ENCODE data around the gene SFT2D1.
"Not testable (repeated sequence)": the region's sequence is repeated elsewhere in the genome, so short reads cannot be mapped to it uniquely, and the experiment has no call there.

Gene SFT2D1

DNA sequence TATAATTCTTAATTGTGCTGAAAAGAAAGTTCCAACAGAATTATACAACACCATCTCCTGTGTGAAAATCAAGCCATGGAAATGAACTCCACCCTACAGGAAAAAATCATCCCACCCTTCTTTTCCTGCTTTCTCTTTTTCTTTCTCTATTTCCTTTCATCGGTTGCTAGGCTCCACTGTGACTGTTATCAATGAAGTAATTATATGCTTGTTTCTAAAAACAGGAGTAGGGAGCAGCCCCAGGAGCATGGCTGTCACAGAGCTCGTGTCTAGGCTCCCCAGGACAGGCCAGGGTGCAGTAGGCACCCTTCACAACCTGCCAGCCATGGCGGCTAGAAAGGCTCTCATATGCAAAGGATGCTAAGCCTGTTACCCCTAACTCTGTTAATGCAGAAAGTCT is 27.4 kb upstream of the SFT2D1 start:
- Histone ChIP-seq H3K4me3 (ENCODE audit: low read depth in 1 of 2, low read length in 1 of 2) (no peak overlapping the region), H3K27ac (no peak overlapping the region), H3K4me1 (ENCODE audit: control insufficient read depth in 1 of 2, insufficient read depth in 1 of 2, low read depth in 1 of 2, low read length in 1 of 2) (no peaks in the 10 kb centered on the region), H3K36me3 (peaks cover 17% of the 10 kb centered on the region), H3K9me3 (no peaks in the 10 kb centered on the region), H3K27me3 (no peaks in the 10 kb centered on the region)
- TF ChIP-seq CTCF (IDR thresholded peaks at IDR 0.05): no peak

- H3K27ac ChIP-seq: no peak overlapping the region
- no peak overlapping the region for H3K4me3 ChIP-seq (ENCODE audit: low read depth in 1 of 2, low read length in 1 of 2)
- TF ChIP-seq CTCF (IDR thresholded peaks at IDR 0.05): no peak
- H3K36me3 ChIP-seq: peaks cover 35% of the 10 kb centered on the region
- H3K9me3 ChIP-seq: no peaks in the 10 kb centered on the region
- H3K4me1 ChIP-seq (ENCODE audit: control insufficient read depth in 1 of 2, insufficient read depth in 1 of 2, low read depth in 1 of 2, low read length in 1 of 2): no peaks in the 10 kb centered on the region
- no peaks in the 10 kb centered on the region for H3K27me3 ChIP-seq
Observed at GRCh38 chr6:166366921-166367320, 24.6 kb upstream of the SFT2D1 start.

GRCh38 chr6:166365806-166366205 is 23.5 kb upstream of the SFT2D1 start:
- TF ChIP-seq CTCF (IDR thresholded peaks at IDR 0.05): no peak
- H3K4me3 ChIP-seq (ENCODE audit: low read depth in 1 of 2, low read length in 1 of 2): no peak overlapping the region
- H3K9me3 ChIP-seq: no peaks in the 10 kb centered on the region
- H3K36me3 ChIP-seq: peaks cover 35% of the 10 kb centered on the region
- H3K27me3 ChIP-seq: no peaks in the 10 kb centered on the region
- H3K27ac ChIP-seq: no peak overlapping the region
- H3K4me1 ChIP-seq (ENCODE audit: control insufficient read depth in 1 of 2, insufficient read depth in 1 of 2, low read depth in 1 of 2, low read length in 1 of 2): peaks cover 8 to 10% of the 10 kb centered on the region in 2 experiments

GRCh38 chr6:166365221-166365620 is 22.9 kb upstream of the SFT2D1 start:
- Histone ChIP-seq H3K4me3 (ENCODE audit: low read depth in 1 of 2, low read length in 1 of 2) (no peak overlapping the region), H3K27me3 (no peaks in the 10 kb centered on the region), H3K4me1 (ENCODE audit: control insufficient read depth in 1 of 2, insufficient read depth in 1 of 2, low read depth in 1 of 2, low read length in 1 of 2) (peaks cover 14 to 16% of the 10 kb centered on the region in 2 experiments), H3K9me3 (no peaks in the 10 kb centered on the region), H3K36me3 (peaks cover 35% of the 10 kb centered on the region), H3K27ac (no peak overlapping the region)
- no peak for TF ChIP-seq CTCF (IDR thresholded peaks at IDR 0.05)

DNA sequence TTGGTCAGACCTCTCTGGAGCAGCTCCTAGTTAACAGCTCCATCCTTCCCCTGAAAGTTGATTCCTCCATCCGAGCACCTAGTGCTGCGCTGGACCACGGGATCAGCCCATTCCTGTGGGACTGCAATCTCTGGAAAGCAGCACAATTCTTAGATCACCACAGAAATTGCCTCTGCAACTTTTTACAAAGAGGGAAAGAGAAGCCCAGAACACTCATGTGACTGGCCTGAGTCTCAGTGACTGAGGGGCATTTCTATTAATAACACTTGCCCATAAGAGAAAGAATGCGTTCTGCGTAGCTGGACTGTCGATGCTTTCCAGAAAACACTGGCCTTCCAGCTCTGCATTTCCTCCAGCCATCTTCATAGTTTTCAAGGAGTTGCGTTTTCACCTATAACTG is 22.1 kb upstream of the SFT2D1 start:
- TF ChIP-seq CTCF (IDR thresholded peaks at IDR 0.05): no peak
- Histone ChIP-seq H3K9me3 (no peaks in the 10 kb centered on the region), H3K4me3 (ENCODE audit: low read depth in 1 of 2, low read length in 1 of 2) (no peak overlapping the region), H3K27ac (no peak overlapping the region), H3K4me1 (ENCODE audit: control insufficient read depth in 1 of 2, insufficient read depth in 1 of 2, low read depth in 1 of 2, low read length in 1 of 2) (peaks cover 18 to 20% of the 10 kb centered on the region in 2 experiments), H3K27me3 (no peaks in the 10 kb centered on the region), H3K36me3 (peaks cover 35% of the 10 kb centered on the region)

GRCh38 chr6:166362427-166362826 is 20.1 kb upstream of the SFT2D1 start:
- H3K4me3 ChIP-seq (ENCODE audit: low read depth in 1 of 2, low read length in 1 of 2); H3K27me3 ChIP-seq; H3K9me3 ChIP-seq; H3K27ac ChIP-seq: not testable (repeated sequence)
- H3K4me1 ChIP-seq (ENCODE audit: control insufficient read depth in 1 of 2, insufficient read depth in 1 of 2, low read depth in 1 of 2, low read length in 1 of 2): peaks cover 18 to 20% of the 10 kb centered on the region in 2 experiments
- peaks cover 35% of the 10 kb centered on the region for H3K36me3 ChIP-seq
